Measurements from ENCODE around the gene COL18A1.
"Not testable (repeated sequence)": the region's sequence is repeated elsewhere in the genome, so short reads cannot be mapped to it uniquely, and the experiment has no call there.

Gene COL18A1

DNA sequence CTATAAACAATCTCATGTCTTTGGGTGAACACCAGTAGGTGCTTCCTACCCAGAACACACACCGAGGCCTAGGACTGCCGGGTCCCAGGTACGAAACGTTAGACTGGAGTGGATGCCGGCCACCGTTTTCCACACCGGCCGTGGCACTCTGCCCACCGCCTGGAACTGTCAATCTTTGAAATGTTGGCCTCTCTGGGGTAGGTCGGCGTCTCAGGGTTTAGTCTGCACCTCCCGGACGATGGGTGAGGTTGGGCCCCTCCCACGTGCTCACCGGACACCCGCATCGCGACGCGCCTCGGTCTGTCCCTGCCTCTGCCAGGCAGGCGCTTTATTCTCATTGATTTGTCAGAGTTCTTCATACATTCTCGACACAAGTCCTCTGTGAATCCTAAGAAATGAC lies 35.9 kb upstream of the COL18A1 start:
- 94% methylated on average over 23 of the region's 23 CpGs for WGBS
- not testable (repeated sequence) for H3K4me3 ChIP-seq (ENCODE audit: low read length); H3K36me3 ChIP-seq (ENCODE audit: insufficient read depth, low read length); H3K9me3 ChIP-seq (ENCODE audit: insufficient read depth, low read depth, low read length); H3K9ac ChIP-seq (ENCODE audit: low read depth, low read length); H3K27me3 ChIP-seq (ENCODE audit: insufficient read depth, low read length); H3K27ac ChIP-seq (ENCODE audit: low read depth, low read length)
- peaks cover 11% of the 10 kb centered on the region for H3K4me1 ChIP-seq (ENCODE audit: insufficient read depth, low read length)

DNA sequence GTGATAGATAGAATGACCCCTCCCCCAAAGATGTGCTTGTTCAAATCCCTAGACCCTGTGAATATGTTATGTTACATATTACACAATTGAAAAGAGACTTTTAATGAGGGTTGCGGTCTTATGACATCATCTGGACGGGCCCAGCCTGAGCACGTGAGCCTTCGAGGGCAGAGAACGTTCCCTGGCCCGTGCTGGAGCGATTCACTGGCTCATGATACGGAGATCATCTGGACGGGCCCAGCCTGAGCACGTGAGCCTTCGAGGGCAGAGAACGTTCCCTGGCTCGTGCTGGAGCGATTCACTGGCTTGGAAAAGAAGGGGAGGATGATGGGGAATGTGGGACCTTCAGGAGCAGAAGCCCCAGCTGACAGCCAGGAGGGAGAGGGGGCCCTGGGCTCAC lies 34.4 kb upstream of the COL18A1 start:
- WGBS: 93% methylated on average over 14 of the region's 14 CpGs
- peaks cover 4% of the 10 kb centered on the region; the same call in 1 of the 2 replicates for H3K9me3 ChIP-seq (ENCODE audit: insufficient read depth, low read depth, low read length)
- no peaks in the 10 kb centered on the region for H3K36me3 ChIP-seq (ENCODE audit: insufficient read depth, low read length)
- no peak overlapping the region for H3K27ac ChIP-seq (ENCODE audit: low read depth, low read length)
- no peak overlapping the region for H3K4me3 ChIP-seq (ENCODE audit: low read length)
- H3K27me3 ChIP-seq (ENCODE audit: insufficient read depth, low read length): no peaks in the 10 kb centered on the region
- H3K9ac ChIP-seq (ENCODE audit: low read depth, low read length): no peak overlapping the region
- peaks cover 4% of the 10 kb centered on the region for H3K4me1 ChIP-seq (ENCODE audit: insufficient read depth, low read length)

DNA sequence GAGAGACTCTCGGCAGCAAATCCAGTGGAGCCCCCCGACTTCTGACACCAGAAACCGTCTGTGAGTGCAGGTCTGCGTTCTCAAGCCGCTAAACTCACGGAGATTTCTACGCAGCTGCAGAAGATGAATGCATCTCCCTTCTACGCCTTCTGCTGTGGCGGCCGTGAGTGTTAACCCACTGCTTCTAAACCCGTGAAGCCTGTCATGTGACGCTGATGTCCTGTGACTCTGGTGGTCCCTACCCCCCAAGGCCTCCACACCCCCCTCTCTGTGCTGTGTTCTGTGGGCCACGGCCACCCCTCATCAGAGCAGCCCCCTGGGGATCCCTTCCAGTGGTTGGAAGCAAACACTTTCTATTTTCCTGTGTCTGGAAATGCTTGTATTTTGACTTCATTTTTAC lies 33.9 kb upstream of the COL18A1 start:
- H3K27ac ChIP-seq (ENCODE audit: low read depth, low read length): no peak overlapping the region
- peaks cover 3% of the 10 kb centered on the region; the same call in 1 of the 2 replicates for H3K4me1 ChIP-seq (ENCODE audit: insufficient read depth, low read length)
- H3K9me3 ChIP-seq (ENCODE audit: insufficient read depth, low read depth, low read length): peaks cover 4% of the 10 kb centered on the region; the same call in 1 of the 2 replicates
- no peak overlapping the region for H3K9ac ChIP-seq (ENCODE audit: low read depth, low read length)
- no peaks in the 10 kb centered on the region for H3K27me3 ChIP-seq (ENCODE audit: insufficient read depth, low read length)
- no peak overlapping the region for H3K4me3 ChIP-seq (ENCODE audit: low read length)
- H3K36me3 ChIP-seq (ENCODE audit: insufficient read depth, low read length): no peaks in the 10 kb centered on the region
- WGBS: 92% methylated on average over 13 of the region's 13 CpGs

DNA sequence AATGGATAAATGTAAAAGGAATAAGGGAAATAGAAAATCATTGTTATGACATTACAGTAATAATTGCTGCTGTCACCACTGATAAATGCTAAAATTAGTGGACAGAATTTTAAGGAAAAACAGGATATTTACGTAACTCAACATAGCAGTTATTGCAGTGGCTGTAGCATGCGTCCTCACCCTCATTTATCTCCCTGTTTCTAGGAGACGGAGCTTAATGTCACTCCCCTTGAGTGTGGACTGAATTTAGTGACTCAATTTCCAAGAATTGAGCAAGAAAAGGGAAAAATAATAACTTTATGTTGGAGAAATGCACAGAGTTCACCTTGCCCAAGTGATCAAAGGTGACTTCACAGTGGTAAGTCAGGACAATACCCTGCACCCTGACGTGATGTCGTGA lies 33.3 kb upstream of the COL18A1 start:
- no peaks in the 10 kb centered on the region; the same call in 1 of the 2 replicates for H3K4me1 ChIP-seq (ENCODE audit: insufficient read depth, low read length)
- H3K9me3 ChIP-seq (ENCODE audit: insufficient read depth, low read depth, low read length): peaks cover 5% of the 10 kb centered on the region

DNA sequence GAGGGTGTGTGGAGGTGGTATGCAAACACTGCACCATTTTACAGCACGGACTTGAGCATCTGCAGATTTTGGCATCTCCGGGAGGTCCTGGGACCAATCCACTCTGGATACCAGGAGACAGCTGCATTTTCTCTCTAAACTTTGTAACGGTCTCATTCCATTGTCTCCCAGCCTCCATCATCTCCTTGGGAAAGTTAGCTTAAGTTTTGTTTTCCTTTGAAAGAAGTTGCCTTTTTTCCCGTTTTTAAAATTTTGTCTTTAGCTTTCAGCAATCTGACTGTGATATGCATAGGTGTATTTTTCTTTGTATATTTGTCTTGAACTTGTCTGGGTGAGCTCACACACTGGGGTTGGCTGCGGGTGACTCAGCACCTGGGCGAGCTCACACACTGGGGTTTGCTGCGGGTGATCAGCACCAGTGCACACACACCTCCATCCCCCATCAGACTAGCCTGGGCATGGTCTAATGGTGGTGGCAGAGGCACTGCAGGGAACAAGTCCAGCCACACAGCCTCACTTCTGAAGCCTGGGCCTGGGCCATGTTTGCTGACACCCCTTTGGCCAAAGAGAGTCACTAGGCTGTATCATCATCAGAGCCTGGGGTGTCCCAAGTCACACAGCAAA lies 32.1 kb upstream of the COL18A1 start:
- H3K4me1 ChIP-seq (ENCODE audit: insufficient read depth, low read length): peaks cover 7% of the 10 kb centered on the region; the same call in 1 of the 2 replicates
- H3K4me3 ChIP-seq (ENCODE audit: low read length): no peak overlapping the region
- 98% methylated on average over 7 of the region's 7 CpGs for WGBS

More for the DNA sequence above, 33.3 kb upstream of the COL18A1 start:
- no peak overlapping the region for H3K9ac ChIP-seq (ENCODE audit: low read depth, low read length)
- no peak overlapping the region for H3K27ac ChIP-seq (ENCODE audit: low read depth, low read length)
- WGBS: 98% methylated on average over 5 of the region's 5 CpGs
- no peak overlapping the region for H3K4me3 ChIP-seq (ENCODE audit: low read length)
- no peaks in the 10 kb centered on the region for H3K27me3 ChIP-seq (ENCODE audit: insufficient read depth, low read length)
- no peaks in the 10 kb centered on the region for H3K36me3 ChIP-seq (ENCODE audit: insufficient read depth, low read length)

DNA sequence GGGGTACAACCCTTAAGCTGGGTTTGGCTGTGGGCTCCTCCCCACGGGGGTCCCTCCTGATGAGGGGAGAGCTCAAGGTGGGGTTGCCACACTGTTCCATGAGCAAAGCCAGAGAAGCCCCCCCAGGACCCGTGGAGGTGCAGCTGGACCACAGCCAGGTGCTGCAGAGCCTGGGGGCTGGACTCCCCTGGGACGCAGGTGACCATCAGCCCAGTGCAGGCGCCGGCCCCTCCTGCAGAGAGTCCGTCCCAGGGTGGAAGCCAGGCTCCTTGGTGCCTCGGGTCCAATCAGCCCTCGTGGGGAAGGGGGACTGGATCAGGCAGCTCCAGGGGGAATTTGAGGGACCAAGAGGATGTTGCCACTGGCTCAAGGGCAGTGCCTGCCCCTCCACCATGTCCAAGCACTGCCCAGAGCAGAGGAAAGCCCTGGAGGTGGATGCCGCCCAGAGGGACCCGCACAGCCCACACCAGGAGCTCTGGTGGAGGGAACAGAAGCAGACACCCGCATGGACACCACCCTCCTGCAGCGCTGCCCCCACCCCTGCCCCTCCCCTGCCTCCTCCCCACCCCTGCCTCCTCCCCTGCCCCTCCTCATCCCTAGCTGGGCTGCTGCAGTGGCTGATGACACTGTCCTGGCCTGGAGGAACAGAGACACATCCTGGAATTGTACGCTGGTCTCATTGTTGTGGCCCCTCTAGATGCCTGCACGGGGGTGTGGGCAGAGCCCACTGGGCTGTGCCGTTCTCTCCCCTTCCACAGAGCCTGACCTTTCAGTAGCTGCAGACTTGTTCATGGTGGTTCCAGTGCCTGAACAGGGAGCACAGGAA lies 30.8 kb upstream of the COL18A1 start:
- Histone ChIP-seq H3K9ac (ENCODE audit: low read depth, low read length) (no peak overlapping the region), H3K9me3 (ENCODE audit: insufficient read depth, low read depth, low read length) (peaks cover 14% of the 10 kb centered on the region), H3K27ac (ENCODE audit: low read depth, low read length) (no peak overlapping the region), H3K4me1 (ENCODE audit: insufficient read depth, low read length) (peaks cover 17% of the 10 kb centered on the region; the same call in 1 of the 2 replicates), H3K4me3 (ENCODE audit: low read length) (no peak overlapping the region), H3K36me3 (ENCODE audit: insufficient read depth, low read length) (no peaks in the 10 kb centered on the region), H3K27me3 (ENCODE audit: insufficient read depth, low read length) (no peaks in the 10 kb centered on the region)
- WGBS: 90% methylated on average over 14 of the region's 15 CpGs

More for the DNA sequence above, 32.1 kb upstream of the COL18A1 start:
- H3K27ac ChIP-seq (ENCODE audit: low read depth, low read length): no peak overlapping the region
- no peak overlapping the region for H3K9ac ChIP-seq (ENCODE audit: low read depth, low read length)
- H3K36me3 ChIP-seq (ENCODE audit: insufficient read depth, low read length): no peaks in the 10 kb centered on the region
- H3K9me3 ChIP-seq (ENCODE audit: insufficient read depth, low read depth, low read length): peaks cover 14% of the 10 kb centered on the region
- no peaks in the 10 kb centered on the region for H3K27me3 ChIP-seq (ENCODE audit: insufficient read depth, low read length)

DNA sequence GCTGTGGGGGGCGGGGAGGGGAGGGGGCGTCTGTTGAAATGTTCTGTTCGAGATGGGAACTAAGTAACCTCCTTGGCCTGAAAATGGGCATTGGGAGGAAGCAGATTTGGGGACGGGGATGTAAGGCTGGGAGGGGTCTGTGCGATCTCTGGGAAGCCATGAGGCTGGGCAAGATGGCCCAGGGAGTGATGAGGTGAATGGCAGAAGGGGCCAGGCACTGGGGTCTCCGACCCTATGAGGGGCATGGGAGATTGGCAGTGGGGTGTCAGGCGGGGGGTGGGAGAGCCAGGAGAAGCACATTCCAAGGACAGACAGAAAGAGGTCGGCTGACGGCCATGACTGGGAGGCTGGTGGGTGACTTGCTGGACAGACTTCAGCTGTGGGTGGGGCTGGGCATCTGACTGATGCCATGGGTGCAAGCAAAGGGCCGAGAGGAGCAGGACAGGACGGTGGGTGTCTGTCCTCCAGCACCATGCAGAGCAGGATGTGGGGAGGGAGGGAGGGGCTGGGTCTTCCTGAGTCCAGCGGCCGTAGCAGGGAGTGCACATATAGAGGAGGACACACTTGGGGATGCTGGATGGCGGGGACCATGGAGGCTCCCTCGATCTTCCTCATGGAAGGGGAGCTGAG lies 30.0 kb upstream of the COL18A1 start:
- H3K4me3 ChIP-seq (ENCODE audit: low read length): no peak overlapping the region
- WGBS: 93% methylated on average over 15 of the region's 15 CpGs
- peaks cover 20% of the 10 kb centered on the region; the same call in 1 of the 2 replicates for H3K4me1 ChIP-seq (ENCODE audit: insufficient read depth, low read length)
- H3K36me3 ChIP-seq (ENCODE audit: insufficient read depth, low read length): no peaks in the 10 kb centered on the region
- H3K9ac ChIP-seq (ENCODE audit: low read depth, low read length): no peak overlapping the region
- peaks cover 14% of the 10 kb centered on the region for H3K9me3 ChIP-seq (ENCODE audit: insufficient read depth, low read depth, low read length)
- H3K27ac ChIP-seq (ENCODE audit: low read depth, low read length): no peak overlapping the region
- H3K27me3 ChIP-seq (ENCODE audit: insufficient read depth, low read length): no peaks in the 10 kb centered on the region

DNA sequence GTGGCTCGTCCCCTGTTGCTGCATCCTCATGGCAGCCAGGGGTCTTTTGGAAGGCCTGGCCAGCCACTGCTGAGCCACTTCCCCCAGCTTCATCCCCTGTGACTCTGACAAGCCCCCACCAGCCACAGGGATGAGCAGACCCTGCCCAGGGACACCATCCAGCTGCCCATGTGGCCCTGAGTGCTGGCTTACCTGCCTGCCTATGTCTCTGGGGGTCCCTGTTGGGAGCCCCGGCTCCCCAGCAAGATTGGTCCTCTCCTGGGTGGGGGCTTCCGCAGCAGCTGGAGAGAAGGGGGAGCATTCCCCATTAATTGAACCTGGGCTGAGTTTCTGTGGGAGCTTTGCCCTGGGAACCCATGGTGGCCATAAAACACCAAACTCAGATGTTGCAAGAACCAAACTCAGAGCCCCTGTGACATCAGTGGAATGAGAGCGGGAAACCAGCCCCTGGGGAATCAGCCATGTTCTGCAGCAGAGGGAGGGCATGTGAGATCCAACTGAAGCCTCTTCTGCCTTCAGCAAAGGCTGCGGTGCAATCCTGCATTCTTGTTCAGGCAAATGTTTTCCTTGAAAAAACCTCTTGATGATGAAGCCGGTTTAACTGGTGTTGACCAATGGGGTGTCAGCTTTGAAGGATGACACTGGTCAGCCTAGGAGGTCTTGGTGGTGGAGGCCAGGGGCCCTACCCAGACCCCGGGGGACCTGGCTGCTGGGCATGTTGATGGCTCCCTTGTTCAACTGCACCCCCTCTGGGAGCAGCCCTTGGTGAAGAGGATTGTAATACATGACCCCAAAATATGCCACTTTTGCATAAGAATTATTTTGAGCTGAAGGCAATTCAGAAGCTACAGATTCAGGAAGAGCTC lies 28.3 kb upstream of the COL18A1 start:
- Histone ChIP-seq H3K9ac (ENCODE audit: low read depth, low read length) (no peak overlapping the region), H3K4me3 (ENCODE audit: low read length) (no peak overlapping the region), H3K9me3 (ENCODE audit: insufficient read depth, low read depth, low read length) (peaks cover 14% of the 10 kb centered on the region), H3K27me3 (ENCODE audit: insufficient read depth, low read length) (no peaks in the 10 kb centered on the region), H3K36me3 (ENCODE audit: insufficient read depth, low read length) (no peaks in the 10 kb centered on the region), H3K27ac (ENCODE audit: low read depth, low read length) (peak overlapping the region; percentile 93; the same call in 1 of the 2 replicates), H3K4me1 (ENCODE audit: insufficient read depth, low read length) (peaks cover 20% of the 10 kb centered on the region; the same call in 1 of the 2 replicates)
- WGBS: 92% methylated on average over 7 of the region's 7 CpGs

DNA sequence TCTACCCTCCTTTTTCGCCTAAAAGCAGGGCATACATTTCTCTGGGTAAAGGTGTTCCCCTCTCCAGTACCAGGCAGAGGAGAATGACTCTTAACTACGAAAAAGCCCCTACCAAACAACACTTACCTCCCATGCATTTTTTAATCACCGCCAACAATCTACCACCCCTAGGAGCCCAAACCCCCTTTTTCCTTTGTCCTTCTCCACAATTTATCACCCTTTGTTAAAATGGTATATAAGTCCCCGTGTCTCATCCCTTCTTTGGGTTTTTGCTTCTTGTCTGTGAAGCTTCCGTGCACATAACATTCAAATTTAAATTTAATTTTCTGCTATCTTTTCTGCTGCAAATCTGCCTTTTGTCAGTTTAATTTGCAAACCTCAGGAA lies 27.6 kb upstream of the COL18A1 start:
- no peak overlapping the region for H3K4me3 ChIP-seq (ENCODE audit: low read length)
- no peak overlapping the region for H3K9ac ChIP-seq (ENCODE audit: low read depth, low read length)
- peak overlapping the region; percentile 93; the same call in 1 of the 2 replicates for H3K27ac ChIP-seq (ENCODE audit: low read depth, low read length)
- H3K4me1 ChIP-seq (ENCODE audit: insufficient read depth, low read length): peaks cover 20% of the 10 kb centered on the region; the same call in 1 of the 2 replicates
- H3K27me3 ChIP-seq (ENCODE audit: insufficient read depth, low read length): no peaks in the 10 kb centered on the region
- 70% methylated on average over 5 of the region's 5 CpGs for WGBS
- peaks cover 14% of the 10 kb centered on the region for H3K9me3 ChIP-seq (ENCODE audit: insufficient read depth, low read depth, low read length)
- H3K36me3 ChIP-seq (ENCODE audit: insufficient read depth, low read length): no peaks in the 10 kb centered on the region

DNA sequence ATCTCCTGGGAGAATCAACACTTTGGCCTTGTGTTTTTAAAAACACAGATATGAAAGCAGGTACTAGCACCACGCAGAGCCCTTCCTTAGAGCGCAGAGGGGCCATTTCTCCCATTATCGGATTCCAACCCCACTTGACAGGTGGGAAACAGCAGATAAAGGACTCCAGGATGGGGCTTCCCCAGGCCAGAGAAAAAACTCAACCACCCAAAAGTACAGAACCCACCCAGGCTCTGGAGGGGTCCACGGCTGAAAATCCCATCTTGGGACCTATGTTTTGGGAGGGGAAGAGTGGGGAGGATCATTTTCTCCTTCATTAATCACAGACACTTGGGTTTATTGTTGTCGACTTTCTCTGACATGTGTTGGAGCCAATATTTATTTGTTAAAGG lies 27.1 kb upstream of the COL18A1 start:
- Histone ChIP-seq H3K9me3 (ENCODE audit: insufficient read depth, low read depth, low read length) (peaks cover 12% of the 10 kb centered on the region), H3K36me3 (ENCODE audit: insufficient read depth, low read length) (no peaks in the 10 kb centered on the region), H3K27me3 (ENCODE audit: insufficient read depth, low read length) (no peaks in the 10 kb centered on the region), H3K4me1 (ENCODE audit: insufficient read depth, low read length) (peaks cover 20% of the 10 kb centered on the region; the same call in 1 of the 2 replicates), H3K27ac (ENCODE audit: low read depth, low read length) (peak overlapping the region; percentile 93), H3K9ac (ENCODE audit: low read depth, low read length) (0 out of 2 replicates have a peak overlapping the region, but pooled peaks have one; percentile 17), H3K4me3 (ENCODE audit: low read length) (no peak overlapping the region)
- WGBS: 73% methylated on average over 3 of the region's 5 CpGs
